Mesodermal cell (in vitro differentiated cells): Measurements from ENCODE around the gene TMEM164. TPM values are rescaled to one million over a fixed set of nuclear protein-coding genes. Genes with fewer than 3 reads are reported as not detected.
"Not testable (repeated sequence)": the region's sequence is repeated elsewhere in the genome, so short reads cannot be mapped to it uniquely, and the experiment has no call there.

Source experiments
- H3K27ac ChIP-seq: 2 replicates; pipeline ENCODE4 v1.7.0; 2013; ENCODE audit warnings: mild to moderate bottlenecking, low read depth, low read length, moderate library complexity; ENCODE audit not compliant: severe bottlenecking
- H3K36me3 ChIP-seq: 2 replicates; pipeline ENCODE4 v1.7.1; 2013; ENCODE audit warnings: mild to moderate bottlenecking, low read length, moderate library complexity; ENCODE audit not compliant: control insufficient read depth, insufficient read depth
- H3K4me1 ChIP-seq: one replicate; pipeline ENCODE4 v1.7.1; 2013; ENCODE audit warnings: mild to moderate bottlenecking, low read length; ENCODE audit not compliant: insufficient read depth, control insufficient read depth, poor library complexity, severe bottlenecking
- H3K4me3 ChIP-seq: 2 replicates; pipeline ENCODE4 v1.7.0; 2013; ENCODE audit warnings: low read length, control low read depth, mild to moderate bottlenecking; ENCODE audit not compliant: insufficient read depth, poor library complexity, severe bottlenecking; ENCODE audit errors: extremely low read depth
- H3K9me3 ChIP-seq: 2 replicates; pipeline ENCODE4 v1.7.1; 2013; ENCODE audit warnings: mild to moderate bottlenecking, low read length, moderate library complexity; ENCODE audit not compliant: control insufficient read depth
- WGBS, 2 experiments: methylation state at CpG; one replicate each; pipeline ENCODE4 v1.1.5; 2013; ENCODE audit warnings: missing lambda C conversion rate in 2 of 2; ENCODE audit not compliant: insufficient coverage in 2 of 2; 5-methylcytosine and 5-hydroxymethylcytosine counted together
- polyA plus RNA-seq, 2 experiments: library from polyadenylated mRNA; stranded (reverse); fragments of 50-300 nt; gene quantifications; one replicate each; pipeline ENCODE4 v1.2.3, GENCODE V29; 2013

TMEM164 gene
- 21.9 TPM for polyA plus RNA-seq (2013, experiment 1 of 2)
- 14.1 TPM for polyA plus RNA-seq (2013, experiment 2 of 2)

- H3K27ac ChIP-seq: peak within 1 kb of the TSS; percentile 72
- WGBS, 2 experiments: 0% methylated on average over 2 to 33 of the region's 83 CpGs
- H3K36me3 ChIP-seq: peaks cover 7% of the 10 kb centered on the region
- H3K9me3 ChIP-seq: no peaks in the 10 kb centered on the region
- H3K4me3 ChIP-seq: peak within 1 kb of the TSS; percentile 48
- H3K4me1 ChIP-seq: peaks cover 31% of the 10 kb centered on the region
These were observed at the start of gene TMEM164 for GRCh38 chrX:110002300-110003166. Gene TMEM164 (plus strand): TSS chrX:110003114. CDS start chrX:110003775, 661 bp downstream.

DNA sequence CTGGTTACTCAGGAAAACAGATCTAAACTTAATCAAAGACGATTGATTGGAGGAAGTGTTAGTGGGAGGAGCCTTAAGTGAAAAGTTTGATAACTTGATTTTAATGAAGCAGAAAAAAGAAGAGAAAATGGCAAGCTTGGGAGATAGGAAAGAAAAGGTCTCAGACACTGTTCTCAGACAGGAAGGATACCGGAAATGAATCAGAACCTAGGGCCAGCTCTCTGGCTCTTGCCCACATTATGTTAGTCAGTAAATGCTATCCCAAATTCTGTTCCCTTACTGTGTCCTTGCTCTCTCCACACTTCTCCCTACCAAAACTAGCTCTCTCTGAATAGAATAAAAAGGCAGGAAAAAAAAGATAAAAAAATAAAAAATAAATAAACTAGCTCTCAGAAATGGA lies 48.6 kb upstream of the TMEM164 start:
- Histone ChIP-seq H3K36me3 (no peaks in the 10 kb centered on the region), H3K9me3 (no peaks in the 10 kb centered on the region), H3K4me1 (peaks cover 4% of the 10 kb centered on the region), H3K27ac (no peak overlapping the region), H3K4me3 (no peak overlapping the region)
- 100% methylated on average over 1 of the region's 2 CpGs; no CpG with 5 or more reads in 1 of the 2 experiments for WGBS, 2 experiments

DNA sequence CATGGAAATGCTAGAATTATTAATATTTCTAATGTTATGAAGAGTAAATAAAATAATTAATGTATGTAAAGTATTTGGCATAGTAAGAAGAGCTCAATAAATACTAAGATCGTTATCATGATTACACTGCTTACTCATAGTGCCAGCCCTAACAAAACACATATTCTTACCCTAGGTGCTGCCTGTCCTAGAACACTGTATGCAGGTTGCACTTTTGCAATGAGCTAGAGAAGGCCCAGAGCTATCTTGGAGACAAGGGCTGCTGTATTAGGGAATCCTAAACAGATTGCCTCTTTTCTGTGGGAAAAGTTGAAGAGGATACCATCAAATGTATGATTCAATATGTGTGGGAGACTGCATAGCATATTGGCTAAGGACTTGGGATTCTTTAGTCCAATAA lies 48.0 kb upstream of the TMEM164 start:
- H3K9me3 ChIP-seq: no peaks in the 10 kb centered on the region
- no peak overlapping the region for H3K27ac ChIP-seq
- peaks cover 4% of the 10 kb centered on the region for H3K4me1 ChIP-seq
- WGBS, 2 experiments: no CpG with 5 or more reads among the region's 1 CpG
- no peak overlapping the region for H3K4me3 ChIP-seq
- no peaks in the 10 kb centered on the region for H3K36me3 ChIP-seq

- H3K9me3 ChIP-seq: no peaks in the 10 kb centered on the region
- peaks cover under 1% of the 10 kb centered on the region for H3K4me1 ChIP-seq
- no peaks in the 10 kb centered on the region for H3K36me3 ChIP-seq
- H3K4me3 ChIP-seq: no peak overlapping the region
- no peak overlapping the region for H3K27ac ChIP-seq
These were observed 44.6 kb upstream of the TMEM164 start for GRCh38 chrX:109958266-109958665.

GRCh38 chrX:109959356-109959871 lies 43.5 kb upstream of the TMEM164 start:
- Histone ChIP-seq H3K4me1 (no peaks in the 10 kb centered on the region), H3K4me3 (no peak overlapping the region), H3K9me3 (no peaks in the 10 kb centered on the region), H3K36me3 (no peaks in the 10 kb centered on the region), H3K27ac (no peak overlapping the region)

- no peak overlapping the region for H3K4me3 ChIP-seq
- no peaks in the 10 kb centered on the region for H3K4me1 ChIP-seq
- WGBS, 2 experiments: no CpG with 5 or more reads among the region's 2 CpGs
- no peaks in the 10 kb centered on the region for H3K9me3 ChIP-seq
- no peak overlapping the region for H3K27ac ChIP-seq
- no peaks in the 10 kb centered on the region for H3K36me3 ChIP-seq
These were observed 38.5 kb upstream of the TMEM164 start for GRCh38 chrX:109964390-109964789.

DNA sequence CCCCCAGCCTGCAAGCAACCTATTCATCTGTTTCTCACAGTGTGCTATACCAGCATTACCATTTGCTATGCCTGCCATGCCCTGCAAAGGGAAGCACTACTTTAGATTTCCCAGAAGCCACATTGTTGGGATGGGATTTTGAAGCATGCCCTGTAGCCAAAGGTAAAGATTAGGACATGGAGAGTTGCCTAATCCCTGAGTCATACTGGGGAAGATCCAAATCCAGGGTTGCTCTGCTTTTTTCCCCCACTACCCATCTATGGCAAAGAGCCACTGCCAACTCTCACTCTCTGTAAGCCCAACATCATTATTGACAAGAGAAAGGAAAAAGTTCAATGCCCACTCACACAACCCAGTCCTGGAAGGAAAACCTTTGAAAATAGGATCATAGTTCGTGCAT lies 36.7 kb upstream of the TMEM164 start:
- Histone ChIP-seq H3K4me3 (no peak overlapping the region), H3K4me1 (no peaks in the 10 kb centered on the region), H3K27ac (no peak overlapping the region), H3K9me3 (no peaks in the 10 kb centered on the region), H3K36me3 (no peaks in the 10 kb centered on the region)
- WGBS, 2 experiments: no CpG with 5 or more reads among the region's 1 CpG

- no CpG with 5 or more reads among the region's 3 CpGs for WGBS, 2 experiments
- H3K9me3 ChIP-seq: no peaks in the 10 kb centered on the region
- no peak overlapping the region for H3K27ac ChIP-seq
- no peak overlapping the region for H3K4me3 ChIP-seq
- no peaks in the 10 kb centered on the region for H3K36me3 ChIP-seq
- no peaks in the 10 kb centered on the region for H3K4me1 ChIP-seq
These were observed 35.8 kb upstream of the TMEM164 start for GRCh38 chrX:109967156-109967555.

- not testable (repeated sequence) for H3K27ac ChIP-seq, H3K4me3 ChIP-seq, H3K9me3 ChIP-seq, H3K36me3 ChIP-seq, H3K4me1 ChIP-seq
- 90 to 100% methylated on average over 1 to 2 of the region's 4 CpGs for WGBS, 2 experiments
These were observed 32.1 kb upstream of the TMEM164 start for GRCh38 chrX:109970841-109971240.

DNA sequence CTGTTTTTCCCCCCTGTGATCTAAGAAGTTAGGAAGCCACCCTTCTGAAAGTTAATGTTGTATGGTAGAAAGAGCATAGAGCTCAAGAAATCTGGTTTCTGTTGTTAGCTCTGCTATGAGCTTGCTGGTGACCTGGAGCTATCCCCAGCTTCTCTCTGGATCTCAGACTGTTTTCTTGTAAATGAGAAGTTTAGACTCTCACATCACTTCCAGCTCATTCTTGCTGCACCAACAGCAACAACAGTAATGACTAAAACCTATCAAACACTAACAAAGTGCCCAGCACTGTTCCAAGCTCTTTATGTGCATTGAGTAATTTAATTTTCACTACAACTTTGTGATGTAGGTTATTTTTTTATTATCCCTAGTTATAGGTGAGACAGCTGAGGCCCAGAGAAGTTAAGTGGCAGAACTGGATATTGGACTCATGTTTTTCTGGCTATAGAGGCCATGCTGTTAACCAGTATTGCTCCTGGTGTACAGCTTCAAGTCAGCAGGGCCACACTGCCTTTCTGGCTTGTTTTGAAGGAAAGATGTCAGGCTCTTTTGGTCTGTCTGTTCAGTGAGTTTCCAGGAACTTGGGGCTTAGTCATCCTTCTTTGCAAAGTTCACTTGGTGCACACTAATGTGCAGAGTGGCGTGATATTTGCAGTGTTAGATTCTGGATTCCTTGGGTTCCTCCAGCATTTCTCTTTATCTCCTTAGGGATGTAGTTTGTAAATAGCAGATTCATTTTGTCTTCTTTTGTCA lies 27.8 kb upstream of the TMEM164 start:
- Histone ChIP-seq H3K36me3 (no peaks in the 10 kb centered on the region), H3K4me3 (no peak overlapping the region), H3K27ac (no peak overlapping the region), H3K9me3 (no peaks in the 10 kb centered on the region), H3K4me1 (no peaks in the 10 kb centered on the region)
- WGBS, 2 experiments: no CpG with 5 or more reads among the region's 1 CpG

DNA sequence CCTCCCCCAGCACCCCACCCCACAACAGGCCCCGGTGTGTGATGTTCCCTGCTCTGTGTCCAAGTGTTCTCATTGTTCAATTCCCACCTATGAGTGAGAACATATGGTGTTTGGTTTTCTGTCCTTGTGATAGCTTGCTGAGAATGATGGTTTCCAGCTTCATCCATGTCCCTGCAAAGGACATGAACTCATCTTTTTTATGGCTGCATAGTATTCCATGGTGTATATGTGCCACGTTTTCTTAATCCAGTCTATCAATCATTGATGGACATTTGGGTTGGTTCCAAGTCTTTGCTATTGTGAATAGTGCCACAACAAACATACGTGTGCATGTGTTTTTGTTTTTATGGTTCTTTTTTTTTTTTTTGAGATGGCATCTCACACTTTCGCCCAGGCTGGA lies 17.7 kb upstream of the TMEM164 start:
- H3K4me3 ChIP-seq, H3K27ac ChIP-seq, H3K4me1 ChIP-seq, H3K9me3 ChIP-seq, H3K36me3 ChIP-seq: not testable (repeated sequence)
- WGBS, 2 experiments: no CpG with 5 or more reads among the region's 4 CpGs
